ENCODE measurements around the gene KRTAP6-2. TPM values are rescaled to one million over a fixed set of nuclear protein-coding genes. Genes with fewer than 3 reads are reported as not detected.

Gene KRTAP6-2
- total RNA-seq, 4 donors from 2014 or later, result not detected

GRCh38 chr21:30563630-30564029 is 35.1 kb downstream of the KRTAP6-2 start:
- DNase-seq (ENCODE audit: low spot score in 2 of 2), result no peak
- intact Hi-C loops (cut with DNase I; ENCODE audit: low total_unique reads), result no loop called here
- H3K4me3 ChIP-seq (ENCODE audit: low read depth, poor library complexity, severe bottlenecking), result no peak overlapping the region
- WGBS, 2 donors, result 89 to 92% methylated on average over 2 of the region's 2 CpGs
- TF ChIP-seq POLR2A (IDR thresholded peaks at IDR 0.05), result no peak
- no peak for TF ChIP-seq CTCF (IDR thresholded peaks at IDR 0.05)

- TF ChIP-seq CTCF (IDR thresholded peaks at IDR 0.05) (no peak), POLR2A (IDR thresholded peaks at IDR 0.05) (no peak)
- intact Hi-C loops (cut with DNase I; ENCODE audit: low total_unique reads), result no loop called here
- WGBS, 2 donors, result 65 to 82% methylated on average over 6 of the region's 6 CpGs
- H3K4me3 ChIP-seq (ENCODE audit: low read depth, poor library complexity, severe bottlenecking), result no peak overlapping the region
- DNase-seq (ENCODE audit: low spot score in 2 of 2), result no peak
Measured at GRCh38 chr21:30563072-30563471, 35.6 kb downstream of the KRTAP6-2 start.

GRCh38 chr21:30561957-30562356 is 36.7 kb downstream of the KRTAP6-2 start:
- intact Hi-C loops (cut with DNase I; ENCODE audit: low total_unique reads), result no loop called here
- no peak for DNase-seq (ENCODE audit: low spot score in 2 of 2)
- WGBS, 2 donors, result 59 to 62% methylated on average over 2 of the region's 2 CpGs
- no peak overlapping the region for H3K4me3 ChIP-seq (ENCODE audit: low read depth, poor library complexity, severe bottlenecking)
- TF ChIP-seq POLR2A (IDR thresholded peaks at IDR 0.05), result no peak

- WGBS, 2 donors, result 63 to 78% methylated on average over 2 of the region's 2 CpGs
- TF ChIP-seq CTCF (IDR thresholded peaks at IDR 0.05), result no peak
- no peak within 1 kb of the TSS for H3K4me3 ChIP-seq (ENCODE audit: low read depth, poor library complexity, severe bottlenecking)
- intact Hi-C loops (cut with DNase I; ENCODE audit: low total_unique reads), result no loop called here
- DNase-seq (ENCODE audit: low spot score in 2 of 2), result no peak
Measured at GRCh38 chr21:30561264-30561895, 37.3 kb downstream of the KRTAP6-2 start, which contains the start of gene KRTAP19-7. Gene KRTAP19-7 (minus strand): TSS chr21:30561314. CDS start chr21:30561289, 25 bp downstream.

- no peak for DNase-seq (ENCODE audit: low spot score in 2 of 2)
- intact Hi-C loops (cut with DNase I; ENCODE audit: low total_unique reads), result no loop called here
- WGBS, 2 donors, result 90 to 92% methylated on average over 2 of the region's 2 CpGs
- H3K4me3 ChIP-seq (ENCODE audit: low read depth, poor library complexity, severe bottlenecking), result no peak overlapping the region
- no peak for TF ChIP-seq CTCF (IDR thresholded peaks at IDR 0.05)
- no peak for TF ChIP-seq POLR2A (IDR thresholded peaks at IDR 0.05)
Measured at GRCh38 chr21:30555095-30555494, 43.6 kb downstream of the KRTAP6-2 start.

GRCh38 chr21:30552782-30553181 is 45.9 kb downstream of the KRTAP6-2 start:
- no peak overlapping the region for H3K4me3 ChIP-seq (ENCODE audit: low read depth, poor library complexity, severe bottlenecking)
- intact Hi-C loops (cut with DNase I; ENCODE audit: low total_unique reads), result no loop called here
- no peak for TF ChIP-seq POLR2A (IDR thresholded peaks at IDR 0.05)
- TF ChIP-seq CTCF (IDR thresholded peaks at IDR 0.05), result no peak
- 75 to 92% methylated on average over 1 of the region's 1 CpG for WGBS, 2 donors
- DNase-seq (ENCODE audit: low spot score in 2 of 2), result no peak

Other genes starting within 250 kb of the KRTAP6-2 start
- gene KRTAP13-2, start 226.6 kb downstream of the KRTAP6-2 start, total RNA-seq, result 1 to 10 TPM in 1 of 4 donors, not detected in 3; 3.2 TPM
- 1 to 10 TPM in 1 of 4 donors, under 1 TPM in 1, not detected in 2; 0.89 to 3.3 TPM for gene KRTAP13-1, start 202.9 kb downstream of the KRTAP6-2 start, total RNA-seq
- gene KRTAP13-3, start 173.0 kb downstream of the KRTAP6-2 start, total RNA-seq, result not detected
- gene KRTAP13-4, start 168.7 kb downstream of the KRTAP6-2 start, total RNA-seq, result not detected
- gene KRTAP15-1, start 158.6 kb downstream of the KRTAP6-2 start, total RNA-seq, result not detected
- 10 to 100 TPM in 1 of 4 donors, under 1 TPM in 1, not detected in 2; 0.59 to 18.3 TPM for gene KRTAP19-1, start 118.5 kb downstream of the KRTAP6-2 start, total RNA-seq
- 1 to 10 TPM in 1 of 4 donors, not detected in 3; 1.8 TPM for gene KRTAP19-2, start 111.5 kb downstream of the KRTAP6-2 start, total RNA-seq
- gene KRTAP19-3, start 106.9 kb downstream of the KRTAP6-2 start, total RNA-seq, result 10 to 100 TPM in 1 of 4 donors, under 1 TPM in 1, not detected in 2; 0.97 to 17.1 TPM
- not detected for gene KRTAP19-4, start 101.7 kb downstream of the KRTAP6-2 start, total RNA-seq
- gene KRTAP19-5, start 96.8 kb downstream of the KRTAP6-2 start, total RNA-seq, result 10 to 100 TPM in 2 of 4 donors, not detected in 2; 12.7 to 57.9 TPM
- gene KRTAP19-6, start 57.0 kb downstream of the KRTAP6-2 start, total RNA-seq, result not detected
- gene KRTAP19-7, start 37.6 kb downstream of the KRTAP6-2 start, total RNA-seq, result 1 to 10 TPM in 1 of 4 donors, not detected in 3; 1.5 TPM
- gene KRTAP22-2, start 8.5 kb downstream of the KRTAP6-2 start, total RNA-seq, result not detected
- not detected for gene KRTAP6-3, start 6.5 kb downstream of the KRTAP6-2 start, total RNA-seq
- gene KRTAP22-1, start 2.2 kb upstream of the KRTAP6-2 start, total RNA-seq, result not detected
- 10 to 100 TPM in 1 of 4 donors, not detected in 3; 14.9 TPM for gene KRTAP6-1, start 15.0 kb upstream of the KRTAP6-2 start, total RNA-seq
- gene KRTAP20-1, start 17.5 kb upstream of the KRTAP6-2 start, total RNA-seq, result not detected
- not detected for gene KRTAP20-4, start 21.7 kb upstream of the KRTAP6-2 start, total RNA-seq
- 10 to 100 TPM in 1 of 4 donors, 1 to 10 TPM in 1, not detected in 2; 3.2 to 12.9 TPM for gene KRTAP20-2, start 36.3 kb upstream of the KRTAP6-2 start, total RNA-seq
- not detected for gene KRTAP20-3, start 44.0 kb upstream of the KRTAP6-2 start, total RNA-seq
- gene KRTAP21-3, start 119.9 kb upstream of the KRTAP6-2 start, total RNA-seq, result not detected
- 1 to 10 TPM in 1 of 4 donors, not detected in 3; 1.7 TPM for gene KRTAP21-2, start 148.4 kb upstream of the KRTAP6-2 start, total RNA-seq
- not detected for gene KRTAP21-1, start 156.5 kb upstream of the KRTAP6-2 start, total RNA-seq
- 10 to 100 TPM in 1 of 4 donors, not detected in 3; 40.1 TPM for gene KRTAP8-1, start 214.4 kb upstream of the KRTAP6-2 start, total RNA-seq
- gene KRTAP7-1, start 230.9 kb upstream of the KRTAP6-2 start, total RNA-seq, result 10 to 100 TPM in 1 of 4 donors, 1 to 10 TPM in 2, not detected in 1; 1.3 to 22.2 (median 4.4) TPM